Left renal pelvis (tissue), 4 donors: ENCODE data around the gene ZNF511. TPM values are rescaled to one million over a fixed set of nuclear protein-coding genes. Genes with fewer than 3 reads are reported as not detected.
"Not testable (repeated sequence)": the region's sequence is repeated elsewhere in the genome, so short reads cannot be mapped to it uniquely, and the experiment has no call there.

ENCODE experiments used
- DNase-seq, 4 donors: peaks; one replicate each; pipeline ENCODE4 v3.0.0-alpha.2; 2013; ENCODE audit warnings: low read depth in 4 of 4, low spot score in 3 of 4
- polyA plus RNA-seq, 4 donors: library from polyadenylated mRNA; unstranded; fragments of 120-200 nt; gene quantifications; one replicate each; pipeline ENCODE4 v1.2.1, GENCODE V29; 2013; ENCODE audit not compliant: insufficient read length in 4 of 4

Gene ZNF511
- polyA plus RNA-seq, 4 donors = 33.9 to 41.4 (median 38.0) TPM

DNA sequence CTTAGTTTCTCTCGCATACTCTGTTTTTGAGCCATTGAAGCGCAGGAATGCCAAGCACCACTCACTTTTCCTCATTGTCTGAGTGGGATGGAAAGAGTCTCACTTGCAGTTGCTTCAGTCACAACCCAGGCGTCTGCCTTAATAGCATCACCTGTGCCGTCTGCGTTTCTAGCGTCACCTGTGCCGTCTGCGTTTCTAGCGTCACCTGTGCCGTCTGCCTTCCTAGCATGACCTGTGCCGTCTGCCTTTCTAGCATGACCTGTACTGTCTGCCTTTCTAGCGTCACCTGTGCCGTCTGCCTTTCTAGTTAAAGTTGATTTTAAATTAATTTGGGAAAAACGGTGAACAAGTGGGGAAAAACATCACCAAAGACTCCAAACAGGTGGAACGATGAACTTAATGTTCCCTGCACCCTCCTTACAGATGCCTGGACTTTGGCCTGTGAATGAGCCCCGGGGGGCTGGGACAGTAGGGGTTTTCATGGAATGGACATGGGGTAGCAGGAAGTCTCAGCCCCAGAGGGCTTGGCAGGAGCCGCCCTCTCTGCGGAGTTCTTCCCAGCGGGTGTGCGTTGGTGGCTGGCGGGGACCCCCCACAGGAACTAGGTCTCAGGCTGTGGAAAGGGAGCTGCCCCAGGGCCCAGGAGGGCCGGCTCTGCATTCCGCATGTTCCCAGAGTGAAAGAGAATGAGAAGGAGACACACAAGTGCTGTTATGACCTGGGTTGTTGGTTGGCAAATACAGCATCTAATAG lies 3.5 kb downstream of the ZNF511 start:
- DNase-seq = no peak

GRCh38 chr10:133312769-133313145 lies 4.0 kb downstream of the ZNF511 start:
- no peak for DNase-seq

DNA sequence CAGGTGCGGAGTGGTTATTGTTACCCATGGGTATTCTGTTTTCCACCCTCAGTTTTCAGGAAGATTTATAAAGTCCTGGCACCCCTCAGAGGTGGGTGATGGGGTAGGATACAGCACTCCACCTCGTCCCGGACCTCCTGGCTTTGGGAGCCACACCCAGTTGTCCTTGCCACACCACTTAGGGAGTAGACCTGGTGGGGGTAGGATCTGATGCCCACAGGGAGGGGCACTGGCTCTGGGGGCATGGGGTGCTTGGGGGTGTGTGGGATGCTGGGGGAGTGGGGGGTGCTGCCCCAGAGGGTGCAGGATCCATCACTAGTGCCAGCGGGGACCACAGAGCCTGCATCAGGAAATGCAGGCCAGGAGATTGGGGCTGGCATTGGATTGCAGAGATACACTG lies 4.5 kb downstream of the ZNF511 start:
- DNase-seq = no peak

- DNase-seq = no peak
Observed at GRCh38 chr10:133314911-133315310, 6.2 kb downstream of the ZNF511 start.

- DNase-seq = no peak
Observed at GRCh38 chr10:133315847-133316246, 7.1 kb downstream of the ZNF511 start.

DNA sequence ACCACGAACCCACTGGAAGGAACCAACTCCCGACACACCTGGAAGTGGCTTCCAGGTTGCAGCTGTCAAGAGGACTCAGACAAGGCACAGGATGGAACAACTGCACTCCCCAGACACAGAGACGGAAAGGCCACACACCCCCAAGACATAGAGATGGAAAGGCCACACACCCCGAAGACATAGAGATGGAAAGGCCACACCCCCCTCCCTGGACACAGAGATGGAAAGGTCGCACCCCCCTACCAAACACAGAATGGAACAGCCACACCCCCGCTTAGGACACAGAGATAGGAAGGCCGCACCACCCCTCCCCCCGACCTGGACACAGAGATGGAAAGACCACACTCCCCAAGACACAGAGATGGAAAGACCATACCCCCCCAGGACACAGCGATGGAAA lies 7.6 kb downstream of the ZNF511 start:
- DNase-seq = no peak

DNA sequence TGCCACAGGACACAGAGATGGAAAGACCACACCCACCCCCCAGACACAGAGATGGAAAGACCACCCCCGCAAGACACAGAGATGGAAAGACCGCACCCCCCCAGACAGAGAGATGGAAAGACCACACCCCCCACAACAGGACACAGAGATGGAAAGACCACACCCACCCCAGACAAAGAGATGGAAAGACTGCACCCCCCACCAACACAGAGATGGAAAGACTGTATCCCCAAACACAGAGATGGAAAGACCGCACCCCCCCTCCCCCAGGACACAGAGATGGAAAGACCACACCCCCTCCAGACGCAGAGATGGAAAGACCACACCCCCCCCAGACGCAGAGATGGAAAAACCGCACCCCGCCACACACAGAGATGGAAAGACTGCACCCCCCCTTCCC lies 8.0 kb downstream of the ZNF511 start:
- no peak for DNase-seq

- no peak for DNase-seq
Observed at GRCh38 chr10:133318494-133319127, 9.9 kb downstream of the ZNF511 start.

- not testable (repeated sequence) for DNase-seq
Observed at GRCh38 chr10:133320852-133321422, 12.2 kb downstream of the ZNF511 start.

DNA sequence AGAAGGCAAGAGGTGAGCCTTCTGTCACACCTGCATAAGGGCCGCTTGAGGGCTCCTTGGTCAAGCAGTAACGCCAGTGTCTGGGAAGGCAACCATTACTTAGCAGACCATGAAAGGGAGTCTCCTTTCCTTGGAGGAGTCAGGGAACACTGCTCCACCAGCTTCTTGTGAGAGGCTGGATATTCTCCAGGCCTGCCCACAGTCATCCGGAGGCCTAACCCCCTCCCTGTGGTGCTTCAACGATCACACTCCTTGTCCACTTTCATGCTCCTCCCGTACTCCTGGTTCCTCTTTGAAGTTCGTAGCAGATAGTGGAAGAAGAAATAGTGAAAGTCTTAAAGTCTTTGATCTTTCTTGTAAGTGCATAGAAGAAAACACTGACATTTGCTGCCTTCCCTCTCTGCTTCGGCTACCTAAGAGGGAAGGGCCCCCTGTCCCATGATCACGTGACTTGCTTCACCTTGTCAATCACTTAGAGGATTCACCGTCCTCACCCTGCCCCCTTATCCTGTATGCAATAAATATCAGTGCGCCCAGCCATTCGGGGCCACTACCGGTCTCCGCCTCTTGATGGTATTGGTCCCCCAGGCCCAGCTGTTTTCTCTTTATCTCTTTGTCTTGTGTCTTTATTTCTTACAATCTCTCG lies 13.5 kb downstream of the ZNF511 start:
- not testable (repeated sequence) for DNase-seq

GRCh38 chr10:133324198-133324792 lies 15.6 kb downstream of the ZNF511 start:
- DNase-seq = no peak

DNA sequence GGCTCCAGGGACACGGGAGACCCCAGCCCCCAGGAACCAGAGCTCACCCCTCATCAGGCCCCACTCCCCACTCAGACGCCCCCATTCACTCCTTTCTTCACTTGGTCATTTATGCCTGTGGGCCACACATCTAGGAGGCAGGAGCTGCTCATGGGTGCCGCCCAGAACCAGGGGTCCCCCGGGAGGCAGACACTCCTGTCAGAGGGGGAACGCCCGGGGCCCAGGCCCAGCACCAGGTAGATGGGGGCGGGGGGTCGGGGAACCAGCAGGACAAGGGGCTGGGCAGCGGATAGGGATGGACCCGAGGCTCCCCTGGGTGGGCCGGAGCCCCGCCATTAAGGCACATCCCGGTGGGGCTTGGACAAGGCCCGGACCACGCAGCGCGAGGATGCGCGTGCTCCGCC lies 16.1 kb downstream of the ZNF511 start:
- no peak for DNase-seq

GRCh38 chr10:133325440-133326222 lies 16.9 kb downstream of the ZNF511 start:
- no peak for DNase-seq

DNA sequence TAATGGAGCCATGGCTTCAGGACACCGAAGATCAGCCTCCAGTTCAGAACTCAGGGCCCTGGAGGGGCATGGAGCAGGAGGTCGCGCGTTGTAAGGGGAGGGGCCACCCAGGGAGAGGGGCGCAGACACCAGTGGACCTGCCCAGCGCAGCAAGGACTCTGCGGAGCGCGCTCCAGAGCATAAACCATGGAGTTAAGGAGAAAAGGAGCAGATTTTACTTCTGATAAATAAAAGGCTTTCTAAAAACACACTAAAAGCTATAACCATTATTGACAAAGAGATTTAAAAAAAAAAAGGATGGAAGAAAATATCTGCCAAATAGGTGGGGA lies 17.5 kb downstream of the ZNF511 start:
- DNase-seq = no peak

DNA sequence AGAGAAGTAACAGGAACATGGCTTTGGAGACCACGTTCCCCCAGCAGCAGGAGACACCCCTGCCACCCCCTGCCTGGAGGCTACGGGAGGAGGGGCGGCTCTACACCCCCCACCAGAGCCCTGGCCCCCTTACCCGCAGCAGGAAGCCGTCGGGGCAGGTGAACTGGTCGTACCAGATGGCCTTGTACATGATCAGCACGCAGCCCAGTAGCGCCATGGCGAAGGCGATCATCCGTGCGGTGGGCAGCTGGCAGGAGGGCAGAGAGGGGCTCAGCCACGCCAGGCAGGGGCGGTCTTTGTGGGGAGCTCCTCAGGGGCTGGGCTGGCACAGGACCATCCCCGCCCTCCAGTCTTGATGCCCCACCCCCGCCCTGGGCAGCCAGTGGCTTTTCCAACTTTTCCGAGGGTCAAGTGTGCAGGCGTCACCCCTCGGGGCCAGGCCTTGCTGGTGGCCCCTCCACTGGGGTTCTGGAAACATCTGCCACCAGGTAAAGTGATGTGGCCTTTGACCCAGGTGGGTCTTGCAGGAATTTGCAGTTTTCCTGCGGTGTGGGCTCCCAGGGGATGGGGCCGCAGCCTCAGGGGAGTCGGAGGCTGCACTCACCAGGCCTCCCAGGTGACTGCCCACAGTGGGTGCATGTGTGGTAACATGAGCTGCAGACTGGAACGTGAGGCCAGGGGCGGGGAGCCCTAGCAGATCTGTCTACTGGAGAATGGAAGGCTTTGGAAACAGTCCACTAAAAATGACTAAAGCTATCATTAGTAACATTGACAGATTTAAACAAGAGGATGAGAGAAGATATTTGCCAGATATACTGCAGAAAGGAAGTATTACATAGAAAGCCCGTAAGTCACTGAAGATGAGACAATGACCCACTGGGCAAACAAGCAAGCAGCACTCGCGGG lies 18.3 kb downstream of the ZNF511 start:
- no peak for DNase-seq

GRCh38 chr10:133327651-133328357 lies 19.1 kb downstream of the ZNF511 start:
- no peak for DNase-seq

GRCh38 chr10:133328358-133329343 lies 19.9 kb downstream of the ZNF511 start:
- no peak for DNase-seq
